ENCODE results near the gene NAGPA.

DNA sequence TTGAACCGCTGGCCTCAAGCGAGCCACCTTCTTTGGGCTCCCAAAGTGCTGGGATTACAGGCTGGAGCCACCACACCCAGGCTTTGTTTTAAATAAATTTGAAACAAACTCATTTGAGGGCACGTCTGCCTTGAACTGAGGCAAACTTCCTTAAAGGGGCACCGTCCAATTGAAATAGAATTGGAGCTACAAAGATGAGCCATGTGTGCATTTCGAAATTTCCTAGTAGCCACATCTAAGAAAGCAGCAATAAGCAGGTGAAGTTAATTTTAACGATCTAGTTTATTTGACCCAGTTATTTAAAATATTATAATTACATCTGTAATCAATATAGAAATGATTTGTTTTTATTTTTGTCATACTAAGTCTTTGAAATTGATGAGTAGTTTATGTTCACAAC is 32.8 kb upstream of the NAGPA start:
- no peak for TF ChIP-seq CTCF (IDR thresholded peaks at IDR 0.05 in 4 of 5, conservative IDR thresholded peaks at IDR 0.05 in 1 of 5)
- no peak for TF ChIP-seq POLR2A (IDR thresholded peaks at IDR 0.05)

Data from gastrocnemius medialis (tissue), 4 donors.